Keratinocyte (primary cell): Measurements from ENCODE around the gene TPBG. TPM values are rescaled to one million over a fixed set of nuclear protein-coding genes. Genes with fewer than 3 reads are reported as not detected.
A peak's percentile ranks its signal among the peaks of the same experiment; 100 is the strongest.

ENCODE experiments used
- DNase-seq: peaks from one replicate; pipeline ENCODE4 v3.0.0-alpha.2; 2011; ENCODE audit warnings: low read depth, missing footprints, low spot score
- FAIRE-seq: peaks from 2 replicates; lab custom pipeline; 2011; peaks lifted over from hg19 to GRCh38; lab: Jason Lieb, UNC
- H2AFZ ChIP-seq: 2 replicates; pipeline ENCODE4 v1.6.0; 2012; ENCODE audit warnings: low read length, control low read depth, inconsistent platforms; ENCODE audit not compliant: control insufficient read depth
- H3K27ac ChIP-seq: 2 replicates; pipeline ENCODE4 v1.5.1; 2011; ENCODE audit warnings: low read length; ENCODE audit not compliant: control insufficient read depth, insufficient read depth
- H3K27me3 ChIP-seq: 3 replicates; pipeline ENCODE4 v1.6.0; 2011; ENCODE audit warnings: low read length; ENCODE audit not compliant: control insufficient read depth, insufficient read depth; ENCODE audit errors: extremely low read depth
- H3K36me3 ChIP-seq, 2 experiments: 2 replicates in 1 of 2; 3 replicates in 1 of 2; pipeline ENCODE4 v1.5.1; 2011; ENCODE audit warnings: low read length in 2 of 2, mild to moderate bottlenecking in 1 of 2; ENCODE audit not compliant: control insufficient read depth in 2 of 2, insufficient read depth in 2 of 2; ENCODE audit errors: extremely low read depth in 1 of 2
- H3K4me1 ChIP-seq: 3 replicates; pipeline ENCODE4 v1.5.1; 2011; ENCODE audit warnings: low read length; ENCODE audit not compliant: control insufficient read depth, insufficient read depth; ENCODE audit errors: extremely low read depth
- H3K4me2 ChIP-seq: 3 replicates; pipeline ENCODE4 v1.6.0; 2011; ENCODE audit warnings: low read depth, low read length; ENCODE audit not compliant: control insufficient read depth, insufficient read depth; ENCODE audit errors: extremely low read depth
- H3K4me3 ChIP-seq, 3 experiments: fragments of 200-600 bp in 1 of 3; sonication (generic) in 1 of 3; 2 replicates in 2 of 3; 3 replicates in 1 of 3; pipeline ENCODE4 v1.5.1; 2011 to 2016; ENCODE audit warnings: low read length in 3 of 3, mild to moderate bottlenecking in 3 of 3, control low read depth in 2 of 3, inconsistent platforms in 1 of 3, low read depth in 1 of 3, mixed read lengths in 1 of 3, mixed run types in 1 of 3, moderate library complexity in 1 of 3; ENCODE audit not compliant: control insufficient read depth in 2 of 3, insufficient read depth in 2 of 3; ENCODE audit errors: extremely low read depth in 1 of 3
- H3K79me2 ChIP-seq: 2 replicates; pipeline ENCODE4 v1.6.0; 2012; ENCODE audit warnings: low read length; ENCODE audit not compliant: control insufficient read depth, insufficient read depth
- H3K9ac ChIP-seq: 3 replicates; pipeline ENCODE4 v1.6.0; 2011; ENCODE audit warnings: low read length; ENCODE audit not compliant: control insufficient read depth, insufficient read depth; ENCODE audit errors: extremely low read depth
- H3K9me1 ChIP-seq: 3 replicates; pipeline ENCODE4 v1.6.0; 2011; ENCODE audit warnings: low read length; ENCODE audit not compliant: control insufficient read depth, insufficient read depth; ENCODE audit errors: extremely low read depth
- H3K9me3 ChIP-seq: 2 replicates; pipeline ENCODE4 v1.5.1; 2012; ENCODE audit warnings: low read depth, low read length; ENCODE audit not compliant: control insufficient read depth
- H4K20me1 ChIP-seq: 3 replicates; pipeline ENCODE4 v1.6.0; 2011; ENCODE audit warnings: low read length; ENCODE audit not compliant: control insufficient read depth, insufficient read depth; ENCODE audit errors: extremely low read depth
- EZH2 ChIP-seq: IDR thresholded peaks from one replicate; pipeline ENCODE4 v1.6.1; 2012; ENCODE audit warnings: inconsistent platforms, mild to moderate bottlenecking, low read length, moderate library complexity
- dilution Hi-C: fragments of 300-500 bp; cut with MboI; formaldehyde crosslinking; loops from one replicate; pipeline ENCODE4 v1.7.0; 2020; ENCODE audit warnings: low sequenced_read_pairs; ENCODE audit not compliant: extremely low pct_ligation_motif_present
- polyA plus RNA-seq, 5 experiments: library from polyadenylated mRNA; depleted of rRNA in 3 of 5; stranded (reverse) in 3 of 5; stranded (forward) in 1 of 5; unstranded in 1 of 5; fragments of >200 nt; gene quantifications; 1 replicate in 1 of 5; 2 replicates in 3 of 5; 3 replicates in 1 of 5; pipeline versions ENCODE4 v1.2.1 to v1.2.3, GENCODE V29; 2011 to 2012; ENCODE audit warnings: missing spikeins in 2 of 5, low read depth in 1 of 5, low replicate concordance in 1 of 5
- TF ChIP-seq, protein P1 (sequence below), 3 experiments: IDR thresholded peaks in 1 of 3; conservative IDR thresholded peaks in 1 of 3; optimal IDR thresholded peaks in 1 of 3; 2 replicates in 2 of 3; 3 replicates in 1 of 3; pipeline versions ENCODE3 to v1.5.1; 2011; ENCODE audit warnings: low read length in 3 of 3, mild to moderate bottlenecking in 3 of 3, moderate library complexity in 2 of 3, control low read depth in 1 of 3, inconsistent platforms in 1 of 3; ENCODE audit not compliant: insufficient read depth in 2 of 3; ENCODE audit errors: extremely low read depth in 1 of 3

TPBG gene
- polyA plus RNA-seq, 1 donor (not counting 4 experiments of a cell fraction or from before 2014, with no cell fraction given), result 81.8 TPM

DNA sequence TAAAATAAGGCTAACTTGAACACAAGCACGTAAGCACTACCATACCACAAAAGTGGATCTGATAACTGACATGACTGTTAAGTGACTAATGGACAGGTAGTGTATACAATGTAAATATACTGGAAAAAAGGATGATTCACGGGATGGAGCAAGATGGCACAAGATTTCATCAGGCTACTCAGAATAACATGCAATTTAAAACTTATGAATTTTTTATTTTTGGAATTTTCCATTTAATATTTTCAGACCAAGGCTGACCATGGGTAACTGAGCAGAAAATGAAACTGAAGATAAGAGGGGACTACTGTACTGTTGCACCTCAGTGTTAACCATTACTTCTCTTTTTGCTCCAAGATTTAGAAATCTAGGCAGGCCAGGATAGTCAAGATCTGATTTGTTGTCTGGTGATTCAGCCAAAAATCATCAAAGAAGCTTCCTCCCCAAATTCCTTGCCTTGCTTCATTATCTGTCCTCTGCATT, 45.4 kb downstream of the TPBG start:
- peak overlapping the region; percentile 55 for H3K9ac ChIP-seq
- FAIRE-seq, result peak; percentile 62
- dilution Hi-C loops, result no loop called here

DNA sequence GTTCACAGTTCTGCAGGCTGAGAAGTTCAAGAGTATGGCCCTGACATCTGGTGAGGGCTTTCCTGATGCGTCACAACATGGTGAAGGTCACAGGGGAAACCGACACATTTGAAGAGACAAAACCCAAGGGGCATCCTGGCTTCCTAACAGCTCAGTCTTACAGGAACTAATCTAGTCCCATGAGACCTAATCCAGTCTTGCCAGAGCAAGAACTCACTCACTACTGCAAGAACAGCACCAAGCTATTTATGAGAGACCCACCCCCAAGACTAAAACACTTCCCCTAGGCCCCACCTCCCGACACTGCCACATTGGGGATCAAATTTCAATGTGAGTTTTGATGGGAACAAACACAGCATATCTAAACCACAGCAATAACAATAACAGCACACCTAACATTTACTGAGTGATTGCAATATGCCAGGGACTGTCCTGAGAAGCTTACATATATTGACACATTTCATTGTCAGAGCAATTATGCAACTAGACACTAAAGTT, 46.6 kb downstream of the TPBG start:
- Histone ChIP-seq H3K9me1 (no peaks in the 10 kb centered on the region), H3K27ac (peak overlapping the region; percentile 86), H3K9ac (no peak overlapping the region), H3K4me1 (peaks cover 32% of the 10 kb centered on the region), H3K4me2 (no peak overlapping the region), H3K9me3 (no peaks in the 10 kb centered on the region), H2AFZ (no peak overlapping the region), H3K79me2 (no peaks in the 10 kb centered on the region), H3K27me3 (no peaks in the 10 kb centered on the region), H3K36me3 (no peaks in the 10 kb centered on the region), H3K4me3 (no peak overlapping the region), H4K20me1 (no peaks in the 10 kb centered on the region)
- FAIRE-seq, result peak; percentile 68
- TF ChIP-seq EZH2, result no peak
- TF ChIP-seq, protein P1, sequence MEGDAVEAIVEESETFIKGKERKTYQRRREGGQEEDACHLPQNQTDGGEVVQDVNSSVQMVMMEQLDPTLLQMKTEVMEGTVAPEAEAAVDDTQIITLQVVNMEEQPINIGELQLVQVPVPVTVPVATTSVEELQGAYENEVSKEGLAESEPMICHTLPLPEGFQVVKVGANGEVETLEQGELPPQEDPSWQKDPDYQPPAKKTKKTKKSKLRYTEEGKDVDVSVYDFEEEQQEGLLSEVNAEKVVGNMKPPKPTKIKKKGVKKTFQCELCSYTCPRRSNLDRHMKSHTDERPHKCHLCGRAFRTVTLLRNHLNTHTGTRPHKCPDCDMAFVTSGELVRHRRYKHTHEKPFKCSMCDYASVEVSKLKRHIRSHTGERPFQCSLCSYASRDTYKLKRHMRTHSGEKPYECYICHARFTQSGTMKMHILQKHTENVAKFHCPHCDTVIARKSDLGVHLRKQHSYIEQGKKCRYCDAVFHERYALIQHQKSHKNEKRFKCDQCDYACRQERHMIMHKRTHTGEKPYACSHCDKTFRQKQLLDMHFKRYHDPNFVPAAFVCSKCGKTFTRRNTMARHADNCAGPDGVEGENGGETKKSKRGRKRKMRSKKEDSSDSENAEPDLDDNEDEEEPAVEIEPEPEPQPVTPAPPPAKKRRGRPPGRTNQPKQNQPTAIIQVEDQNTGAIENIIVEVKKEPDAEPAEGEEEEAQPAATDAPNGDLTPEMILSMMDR (optimal IDR thresholded peaks at IDR 0.05 in 1 of 3, IDR thresholded peaks at IDR 0.05 in 1 of 3, conservative IDR thresholded peaks at IDR 0.05 in 1 of 3; ENCODE audit: extremely low read depth in 1 of 3, insufficient read depth in 2 of 3, low read length in 3 of 3), result no peak
- dilution Hi-C loops, result no loop called here
- no peak for DNase-seq

More for the DNA sequence above, 45.4 kb downstream of the TPBG start:
- no peak for TF ChIP-seq EZH2
- TF ChIP-seq, protein P1 (optimal IDR thresholded peaks at IDR 0.05 in 1 of 3, IDR thresholded peaks at IDR 0.05 in 1 of 3, conservative IDR thresholded peaks at IDR 0.05 in 1 of 3; ENCODE audit: extremely low read depth in 1 of 3, insufficient read depth in 2 of 3, low read length in 3 of 3), result no peak
- H3K36me3 ChIP-seq, result no peaks in the 10 kb centered on the region
- no peaks in the 10 kb centered on the region for H3K9me1 ChIP-seq
- no peaks in the 10 kb centered on the region for H4K20me1 ChIP-seq
- no peaks in the 10 kb centered on the region for H3K9me3 ChIP-seq
- H3K4me1 ChIP-seq, result peaks cover 34% of the 10 kb centered on the region
- H3K4me2 ChIP-seq, result peak overlapping the region; percentile 45
- no peak overlapping the region for H3K4me3 ChIP-seq
- H3K27ac ChIP-seq, result peak overlapping the region; percentile 86
- peak; percentile 88 for DNase-seq
- H2AFZ ChIP-seq, result peak overlapping the region; percentile 2
- H3K79me2 ChIP-seq, result no peaks in the 10 kb centered on the region
- no peaks in the 10 kb centered on the region for H3K27me3 ChIP-seq
